HG02678 (cell line): Measurements from ENCODE around the gene TMED8.
"Not testable (repeated sequence)": the region's sequence is repeated elsewhere in the genome, so short reads cannot be mapped to it uniquely, and the experiment has no call there.

Experiments used
- ATAC-seq: cut with Tn5 transposase; IDR thresholded peaks from one replicate; pipeline ENCODE4 v1.9.1; 2021; ENCODE audit warnings: mild to moderate bottlenecking, moderate library complexity; ENCODE audit not compliant: unreplicated experiment

Gene TMED8

DNA sequence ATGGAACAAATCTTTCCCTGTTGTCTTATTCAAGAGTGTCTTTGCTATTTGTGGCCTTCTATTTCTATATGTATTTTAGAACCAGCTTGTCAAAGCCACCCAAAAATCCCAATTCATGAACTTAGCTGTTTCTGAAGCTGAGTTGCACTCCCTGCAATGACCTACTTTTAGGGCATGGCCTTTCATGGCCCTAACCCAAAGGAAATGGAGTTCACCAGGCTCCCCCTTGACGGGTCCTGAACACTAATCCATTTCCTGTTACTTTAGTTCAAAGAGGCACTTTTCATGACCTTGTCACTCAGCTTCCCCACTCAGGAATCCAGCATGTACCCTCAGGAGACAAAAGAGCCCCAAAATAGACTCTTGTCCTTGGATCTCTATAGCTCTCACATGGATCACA lies 7.6 kb downstream of the TMED8 start:
- no peak for ATAC-seq

DNA sequence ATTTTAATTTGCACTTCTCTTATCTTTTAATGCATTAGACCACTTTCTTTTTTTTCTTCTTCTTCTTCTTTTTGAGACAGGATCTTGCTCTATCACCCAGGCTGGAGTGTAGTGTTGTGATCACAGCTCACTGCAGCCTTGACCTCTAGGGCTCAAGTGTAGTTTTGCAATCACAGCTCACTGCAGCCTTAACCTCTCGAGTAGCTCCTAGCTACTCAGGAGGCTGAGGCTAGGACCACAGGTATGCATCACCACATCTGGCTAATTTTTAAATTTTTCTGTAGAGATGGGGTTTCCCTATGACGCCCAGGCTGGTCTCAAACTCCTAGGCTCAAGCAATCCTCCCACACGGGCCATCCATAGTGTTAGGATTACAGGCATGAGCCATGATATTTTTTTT lies 12.7 kb downstream of the TMED8 start:
- peak; percentile 50 for ATAC-seq

DNA sequence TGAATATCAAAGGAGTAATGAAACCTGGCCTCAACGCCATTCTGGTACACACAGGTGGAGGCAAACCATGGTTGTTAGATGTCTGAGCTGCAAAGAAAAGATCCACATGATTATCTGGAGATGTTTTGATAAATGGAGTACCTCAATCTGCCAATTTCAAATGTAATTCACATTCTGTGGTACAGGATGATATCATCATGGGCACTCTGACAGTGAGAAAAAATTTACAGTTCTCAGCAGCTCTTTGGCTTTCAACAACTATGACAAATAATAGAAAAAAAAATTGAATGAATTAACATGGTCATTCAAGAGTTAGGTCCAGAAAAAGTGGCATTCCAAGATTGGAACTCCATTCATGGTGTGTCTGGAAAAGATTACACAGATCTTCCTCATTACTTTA lies 17.3 kb downstream of the TMED8 start:
- ATAC-seq = no peak

- ATAC-seq = no peak
These were observed 20.0 kb downstream of the TMED8 start for GRCh38 chr14:77356899-77357298.

DNA sequence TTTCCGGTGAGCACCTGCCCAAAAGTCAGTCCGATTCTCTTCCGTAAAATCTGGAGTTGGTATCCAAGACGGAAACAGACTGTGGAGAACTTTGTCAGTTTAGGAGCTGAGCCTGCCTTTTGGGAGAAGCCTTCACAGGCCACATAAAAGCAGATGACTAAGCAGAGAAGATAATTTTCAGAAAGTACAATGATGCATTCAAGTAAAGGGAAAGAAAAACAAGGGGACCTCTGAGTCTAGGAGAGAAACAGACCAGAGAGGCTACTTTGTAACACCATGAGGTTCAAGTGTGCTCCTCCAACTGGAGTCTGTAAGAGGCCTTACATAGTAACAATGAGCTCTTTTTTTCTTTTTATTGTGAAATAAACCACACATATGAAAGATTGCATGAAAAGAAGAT lies 21.1 kb downstream of the TMED8 start:
- ATAC-seq = no peak

- no peak for ATAC-seq
These were observed 23.3 kb downstream of the TMED8 start for GRCh38 chr14:77353469-77354141.

DNA sequence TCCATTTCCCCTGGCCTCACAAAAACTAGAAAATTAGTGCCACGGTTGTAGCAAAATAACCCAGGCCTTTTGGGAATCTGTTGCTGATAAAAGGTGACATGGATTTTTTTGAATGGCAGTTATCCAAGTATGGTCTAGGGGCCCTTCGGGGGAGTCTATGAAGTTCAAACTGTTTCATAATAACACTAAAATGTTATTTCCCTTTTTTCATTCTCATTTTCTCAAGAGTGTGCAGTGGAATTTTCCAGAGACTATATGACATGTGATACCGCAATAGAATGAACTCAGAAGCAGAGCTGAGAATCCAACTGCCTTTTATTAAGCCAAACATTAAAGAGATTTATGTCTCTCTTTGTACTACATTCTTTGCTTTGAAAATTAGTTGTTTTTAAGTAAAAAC lies 29.1 kb downstream of the TMED8 start:
- ATAC-seq = no peak

- no peak for ATAC-seq
These were observed 30.4 kb downstream of the TMED8 start for GRCh38 chr14:77346495-77346894.

DNA sequence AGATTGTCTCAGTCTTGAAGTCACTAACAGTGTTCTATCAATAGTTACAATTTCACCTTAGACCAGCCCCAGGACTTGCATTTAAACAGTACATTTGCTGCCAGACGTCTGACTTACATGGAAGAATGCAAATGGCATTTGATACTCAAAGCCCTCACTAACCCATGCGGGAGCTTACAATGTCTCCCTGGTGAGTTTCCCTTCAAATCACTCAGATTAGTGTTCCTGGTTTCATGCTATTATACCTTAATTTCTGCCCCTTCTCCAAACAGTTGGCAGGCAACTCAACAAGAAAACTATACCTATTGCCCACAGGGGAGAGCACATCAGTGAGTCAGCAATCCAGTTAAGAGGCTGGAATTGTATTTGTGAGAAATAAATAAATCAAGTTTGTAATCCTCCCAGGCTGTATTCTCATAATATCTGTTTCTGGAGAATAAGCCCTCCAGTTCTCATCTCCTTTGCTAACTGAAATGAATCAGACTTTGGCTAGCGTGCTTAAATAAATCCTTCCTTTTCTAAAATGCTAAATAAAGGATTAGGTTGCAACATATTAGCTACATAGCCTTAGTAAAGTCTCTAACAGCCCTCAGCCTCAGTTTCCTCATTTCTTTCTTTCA lies 32.4 kb downstream of the TMED8 start:
- ATAC-seq = no peak

DNA sequence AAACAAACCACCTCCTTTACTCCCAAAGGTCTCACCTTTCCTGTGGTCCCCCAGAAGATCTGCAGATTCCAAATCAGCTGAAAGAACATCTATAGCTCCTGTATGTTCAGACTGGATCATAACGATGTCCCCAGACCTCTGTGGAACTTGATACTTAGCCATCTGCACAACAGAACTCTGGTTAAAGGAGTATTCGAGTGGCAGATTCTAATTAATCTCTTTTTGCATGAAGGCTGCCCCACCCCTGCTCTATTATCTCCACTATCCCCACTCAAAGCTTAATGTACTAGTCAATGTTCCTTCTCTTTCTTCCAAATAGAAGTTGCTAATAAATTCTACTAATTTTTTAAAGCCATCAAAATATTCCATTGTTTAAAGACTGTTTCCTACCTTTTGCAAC lies 33.2 kb downstream of the TMED8 start:
- ATAC-seq = no peak

DNA sequence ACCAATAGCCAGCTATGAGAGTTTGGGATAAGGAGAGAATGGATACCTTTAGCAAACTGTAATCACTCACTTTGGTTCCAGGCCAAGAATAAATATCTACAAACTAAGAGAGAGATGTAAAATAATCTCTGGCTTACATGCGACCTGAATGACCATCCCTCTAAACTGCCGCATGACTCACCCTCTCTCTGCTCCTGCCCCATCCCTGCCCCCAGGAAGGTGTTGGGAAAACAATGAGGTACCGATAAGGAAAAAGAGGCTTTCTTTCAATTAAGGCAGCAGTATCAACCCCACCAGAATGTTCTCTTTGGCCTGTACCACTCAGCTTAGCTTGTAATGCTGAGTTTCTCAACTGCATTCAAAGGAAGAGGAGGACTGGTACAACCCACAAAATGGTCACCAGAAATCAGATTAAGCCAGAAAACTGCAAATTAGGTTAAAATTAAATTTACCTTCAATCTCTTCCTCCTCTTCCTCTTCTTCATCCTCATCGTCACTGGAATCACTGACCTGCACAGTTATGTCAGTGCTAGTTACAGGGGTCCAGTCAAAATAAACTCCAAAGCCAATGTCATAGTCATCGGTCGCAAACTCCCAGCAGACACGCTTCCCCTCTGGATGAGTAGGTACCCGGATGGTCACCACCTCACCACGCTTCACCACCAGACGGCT lies 34.0 kb downstream of the TMED8 start:
- no peak for ATAC-seq

DNA sequence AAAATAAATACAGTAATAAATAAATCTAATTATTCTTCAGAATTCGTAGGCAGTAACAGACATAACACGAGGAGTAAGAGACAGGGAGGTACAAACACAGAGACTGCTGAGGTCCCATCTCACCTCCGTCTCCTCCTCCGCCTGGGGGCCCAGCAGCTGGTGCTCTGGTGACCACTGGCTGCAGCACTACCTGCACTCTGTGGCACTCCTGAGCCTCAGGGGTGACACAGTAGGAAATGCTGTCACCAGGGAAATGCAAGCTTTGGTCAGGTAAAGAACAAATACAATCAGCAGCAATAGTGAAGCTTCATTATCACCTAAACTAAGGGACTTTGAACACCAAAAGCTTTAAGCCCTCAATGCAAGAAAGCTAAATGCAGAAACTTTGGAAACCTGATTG lies 36.5 kb downstream of the TMED8 start:
- no peak for ATAC-seq

DNA sequence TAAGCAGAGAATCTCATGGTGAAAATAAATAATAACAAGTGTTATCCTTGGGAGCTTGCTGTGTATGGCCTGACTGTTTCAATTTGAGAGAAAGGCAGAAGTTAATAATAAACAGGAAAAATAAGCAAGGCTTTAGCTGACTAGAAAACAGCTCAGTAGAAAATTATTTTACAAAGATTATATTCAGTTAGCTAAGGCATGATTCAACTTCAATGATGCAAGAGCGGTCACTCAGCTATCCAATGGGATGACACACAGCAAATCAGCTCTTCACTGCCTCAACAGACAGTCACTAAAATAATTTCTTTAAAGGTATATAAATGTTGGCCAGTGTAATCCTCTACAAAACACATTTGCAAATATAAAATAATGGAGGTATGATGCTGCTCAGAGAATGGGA lies 37.5 kb downstream of the TMED8 start:
- no peak for ATAC-seq

DNA sequence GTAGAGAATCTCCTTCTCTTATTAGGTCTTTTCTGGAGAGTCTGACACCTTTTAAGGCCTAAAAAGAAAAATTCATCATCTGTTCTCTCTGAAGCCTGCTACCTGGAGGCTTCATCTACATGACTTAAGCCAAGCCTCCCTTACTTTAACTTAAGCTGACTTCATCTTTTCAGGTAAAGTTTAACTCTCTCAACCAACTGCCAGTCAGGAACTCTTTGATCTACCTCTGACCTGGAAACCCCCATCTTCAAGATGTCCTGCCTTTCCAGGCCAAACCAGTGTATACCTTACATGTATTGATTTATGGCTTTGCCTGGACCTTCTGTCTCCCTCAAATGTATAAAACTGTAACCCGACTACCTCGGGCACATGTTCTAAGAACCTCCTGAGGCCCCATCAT lies 38.6 kb downstream of the TMED8 start:
- no peak for ATAC-seq

DNA sequence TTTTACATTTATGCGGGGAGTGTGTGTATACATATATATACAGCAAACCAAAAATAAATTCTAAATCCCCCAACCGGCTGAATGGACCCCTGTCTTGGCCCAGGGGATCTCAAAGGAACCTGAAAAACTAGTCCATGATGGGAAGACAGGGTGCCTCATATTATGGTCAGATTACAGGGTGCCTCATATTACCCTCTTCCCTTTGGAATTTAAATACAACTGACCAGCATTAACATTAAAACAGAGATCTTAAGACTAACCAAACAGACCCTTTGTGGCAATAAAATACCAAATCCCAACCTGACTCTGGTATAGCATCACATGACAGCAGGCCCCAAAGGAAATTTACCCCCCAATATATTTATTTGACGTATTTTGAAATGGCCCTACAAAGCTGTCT lies 39.0 kb downstream of the TMED8 start:
- no peak for ATAC-seq

DNA sequence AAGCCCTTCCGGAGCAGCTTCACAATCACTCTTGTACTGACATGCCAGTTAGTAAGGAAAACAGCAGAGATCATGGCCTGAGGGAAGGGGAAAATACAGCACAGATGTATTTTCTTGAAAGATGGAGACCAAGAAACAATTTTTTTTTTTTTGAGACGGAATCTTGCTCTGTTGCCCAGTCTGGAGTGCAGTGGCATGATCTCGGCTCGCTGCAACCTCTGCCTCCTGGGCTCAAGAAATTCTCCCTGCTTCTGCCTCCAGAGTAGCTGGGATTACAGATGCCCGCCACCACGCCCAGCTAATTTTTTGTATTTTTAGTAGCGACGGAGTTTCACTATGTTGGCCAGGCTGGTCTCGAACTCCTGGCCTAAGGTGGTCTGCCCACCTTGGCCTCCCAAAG lies 39.6 kb downstream of the TMED8 start:
- not testable (repeated sequence) for ATAC-seq

DNA sequence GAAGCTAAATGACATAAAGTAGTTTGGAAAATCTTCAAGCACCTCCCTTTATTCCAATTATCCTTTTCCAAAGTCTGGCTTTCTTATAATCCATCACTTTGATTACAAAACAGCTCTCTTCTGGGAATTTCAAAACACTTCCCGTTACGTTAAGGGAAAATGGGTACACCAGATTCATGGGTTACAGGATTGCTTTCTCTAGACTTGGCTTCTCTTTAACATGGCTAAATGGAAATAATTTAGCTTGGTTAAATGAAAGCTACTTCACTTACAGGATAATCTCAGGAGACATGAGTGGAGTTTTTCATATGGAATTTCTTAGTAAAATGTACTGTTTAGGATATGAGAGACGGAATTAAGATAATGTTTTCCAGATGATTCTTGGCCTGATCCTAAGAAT lies 41.3 kb downstream of the TMED8 start:
- no peak for ATAC-seq

GRCh38 chr14:77329872-77330271 lies 47.0 kb downstream of the TMED8 start:
- ATAC-seq = no peak

DNA sequence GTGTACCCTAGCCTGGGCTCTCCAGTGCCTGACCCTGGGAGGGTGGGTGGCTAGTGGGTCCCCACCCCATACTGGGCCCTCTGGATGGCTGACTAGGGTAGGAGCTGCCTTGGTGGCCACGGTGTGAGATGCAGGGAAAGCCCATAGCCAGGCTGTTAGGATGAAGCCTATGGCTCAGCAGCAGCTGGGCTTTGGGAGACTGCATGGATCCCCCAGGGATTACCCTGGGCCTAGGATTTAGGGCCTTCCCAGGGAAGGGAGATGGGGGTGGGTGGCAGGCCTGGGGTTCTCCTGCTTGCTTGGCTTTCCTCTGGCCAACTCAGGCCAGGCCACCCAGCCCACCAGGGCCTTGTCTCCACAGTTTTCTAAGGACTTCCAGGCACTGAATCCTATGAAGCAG lies 49.8 kb downstream of the TMED8 start:
- no peak for ATAC-seq

DNA sequence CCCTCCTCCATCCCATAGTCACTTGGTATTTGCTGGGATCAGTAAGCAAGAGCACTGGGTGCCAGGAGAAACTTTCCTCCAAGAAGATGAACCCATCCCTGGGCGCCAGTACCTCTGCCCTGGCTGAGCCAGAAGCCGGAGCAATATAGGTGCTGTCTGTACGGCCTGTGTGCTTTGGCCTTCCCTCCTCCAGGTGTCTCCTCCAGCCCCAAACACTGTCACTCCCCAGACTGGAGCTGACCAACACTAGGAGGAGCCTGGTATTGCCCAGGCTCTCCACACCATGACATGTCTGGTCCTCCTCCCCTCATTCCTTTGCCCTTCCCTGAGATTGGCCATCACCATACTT lies 51.2 kb downstream of the TMED8 start:
- no peak for ATAC-seq

DNA sequence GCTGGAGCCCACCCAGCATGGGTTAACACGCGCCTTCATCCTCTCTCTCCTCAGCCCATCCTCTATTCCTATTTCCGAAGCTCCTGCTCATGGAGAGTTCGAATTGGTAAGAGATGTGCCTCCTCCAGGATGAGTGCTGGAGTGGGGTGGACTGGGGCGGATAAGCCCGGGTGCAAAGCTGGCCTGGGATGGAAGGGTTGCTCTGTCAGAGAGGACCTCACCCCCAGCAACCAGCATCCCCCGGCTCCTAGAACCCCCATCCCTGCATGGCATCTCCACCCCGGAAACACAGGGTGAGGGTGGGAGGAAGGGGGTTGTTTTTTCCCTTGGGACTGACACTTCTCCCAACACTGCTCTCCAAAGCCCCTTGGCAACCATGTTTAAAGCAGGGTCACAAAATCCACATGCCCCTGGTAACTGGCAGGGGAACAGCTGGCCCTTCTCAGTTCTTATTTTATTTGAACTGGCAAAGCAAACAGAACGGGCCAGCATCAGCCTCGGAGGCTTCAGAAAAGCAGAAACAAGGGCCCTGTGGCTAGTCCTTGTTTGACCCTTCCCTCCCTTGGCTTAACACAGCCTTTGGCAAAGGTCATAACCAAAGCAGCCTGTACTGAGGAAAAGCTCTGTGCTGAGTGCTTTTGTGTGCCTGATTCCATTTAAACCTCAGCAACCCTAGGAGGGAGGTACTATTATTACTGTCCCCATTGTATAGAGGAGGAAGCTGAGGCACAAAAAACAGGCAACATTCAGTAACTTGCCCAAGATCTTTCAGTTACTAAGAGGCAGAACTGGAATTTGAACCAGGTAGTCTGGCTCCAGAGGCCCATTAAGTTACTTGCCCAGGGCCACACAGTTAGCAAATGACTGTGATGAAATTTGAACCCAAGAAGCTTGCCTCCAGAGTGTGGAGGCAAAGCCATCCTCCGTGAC lies 51.8 kb downstream of the TMED8 start:
- ATAC-seq = no peak

GRCh38 chr14:77324289-77324688 lies 52.6 kb downstream of the TMED8 start:
- no peak for ATAC-seq
